ENCODE data around the gene CDH13. TPM values are rescaled to one million over a fixed set of nuclear protein-coding genes. Genes with fewer than 3 reads are reported as not detected.

CDH13 gene
- total and polyA plus RNA-seq, 12 donors = 0.86 to 30.6 (median 2.4) TPM

- Histone ChIP-seq H3K27me3 (no peaks in the 10 kb centered on the region), H3K4me1 (replicated peaks in 1 of 2) (no peaks in the 10 kb centered on the region), H3K9me3 (replicated peaks in 1 of 3) (no peaks in the 10 kb centered on the region), H3K4me3 (no peak overlapping the region), H3K36me3 (replicated peaks in 1 of 2) (no peaks in the 10 kb centered on the region), H3K27ac (no peak overlapping the region)
- intact Hi-C loops (cut with DNase I) = no loop called here
- no peak for TF ChIP-seq POLR2A (IDR thresholded peaks at IDR 0.05)
- TF ChIP-seq, protein P1, sequence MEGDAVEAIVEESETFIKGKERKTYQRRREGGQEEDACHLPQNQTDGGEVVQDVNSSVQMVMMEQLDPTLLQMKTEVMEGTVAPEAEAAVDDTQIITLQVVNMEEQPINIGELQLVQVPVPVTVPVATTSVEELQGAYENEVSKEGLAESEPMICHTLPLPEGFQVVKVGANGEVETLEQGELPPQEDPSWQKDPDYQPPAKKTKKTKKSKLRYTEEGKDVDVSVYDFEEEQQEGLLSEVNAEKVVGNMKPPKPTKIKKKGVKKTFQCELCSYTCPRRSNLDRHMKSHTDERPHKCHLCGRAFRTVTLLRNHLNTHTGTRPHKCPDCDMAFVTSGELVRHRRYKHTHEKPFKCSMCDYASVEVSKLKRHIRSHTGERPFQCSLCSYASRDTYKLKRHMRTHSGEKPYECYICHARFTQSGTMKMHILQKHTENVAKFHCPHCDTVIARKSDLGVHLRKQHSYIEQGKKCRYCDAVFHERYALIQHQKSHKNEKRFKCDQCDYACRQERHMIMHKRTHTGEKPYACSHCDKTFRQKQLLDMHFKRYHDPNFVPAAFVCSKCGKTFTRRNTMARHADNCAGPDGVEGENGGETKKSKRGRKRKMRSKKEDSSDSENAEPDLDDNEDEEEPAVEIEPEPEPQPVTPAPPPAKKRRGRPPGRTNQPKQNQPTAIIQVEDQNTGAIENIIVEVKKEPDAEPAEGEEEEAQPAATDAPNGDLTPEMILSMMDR (IDR thresholded peaks at IDR 0.05) = no peak
- 66 to 78% (median 68%) methylated on average over 6 of the region's 6 CpGs for WGBS, 4 donors
- no peak for DNase-seq
Observed at GRCh38 chr16:83623892-83624291, 997.1 kb downstream of the CDH13 start.

DNA sequence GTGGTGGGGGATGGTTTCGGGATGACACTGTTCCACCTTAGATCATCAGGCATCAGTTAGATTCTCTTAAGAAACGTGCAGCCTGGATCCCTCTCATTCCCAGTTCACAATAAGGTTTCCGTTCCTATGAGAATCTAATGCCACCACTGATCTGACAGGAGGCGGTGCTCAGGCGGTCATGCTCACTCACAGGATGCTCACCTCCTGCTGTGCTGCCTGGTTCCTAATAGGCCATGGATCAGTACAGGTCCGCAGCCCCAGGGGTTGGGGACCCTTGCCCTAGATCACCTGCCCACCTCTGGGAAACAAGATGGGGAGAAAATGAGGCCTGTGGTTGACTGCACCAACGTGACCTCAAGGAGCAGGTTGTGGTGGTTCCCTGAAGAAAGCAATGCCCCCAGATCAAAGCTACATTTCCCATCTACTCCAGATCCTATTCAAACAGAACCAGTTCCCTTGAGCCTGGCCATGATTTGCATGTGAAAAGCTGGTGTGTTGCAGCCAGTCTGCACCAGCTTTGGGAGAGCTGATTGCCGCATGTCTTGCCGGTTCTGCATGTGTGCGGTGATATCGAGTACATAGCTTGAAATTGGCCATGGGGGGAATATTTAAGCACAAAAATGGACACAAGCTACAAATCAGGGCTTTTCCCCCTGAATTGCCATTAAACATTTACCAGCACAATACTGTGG lies 997.8 kb downstream of the CDH13 start:
- H3K27ac ChIP-seq = no peak overlapping the region
- H3K27me3 ChIP-seq = no peaks in the 10 kb centered on the region
- no peak for TF ChIP-seq POLR2A (IDR thresholded peaks at IDR 0.05)
- TF ChIP-seq, protein P1 (IDR thresholded peaks at IDR 0.05) = no peak
- H3K9me3 ChIP-seq (replicated peaks in 1 of 3) = no peaks in the 10 kb centered on the region
- intact Hi-C loops (cut with DNase I) = no loop called here
- no peak overlapping the region for H3K4me3 ChIP-seq
- no peaks in the 10 kb centered on the region for H3K4me1 ChIP-seq (replicated peaks in 1 of 2)
- H3K36me3 ChIP-seq (replicated peaks in 1 of 2) = no peaks in the 10 kb centered on the region
- WGBS, 4 donors = 78 to 83% (median 83%) methylated on average over 10 to 11 of the region's 11 CpGs
- DNase-seq = no peak

- Histone ChIP-seq H3K27ac (no peak overlapping the region), H3K4me1 (replicated peaks in 1 of 2) (no peaks in the 10 kb centered on the region), H3K9me3 (replicated peaks in 1 of 3) (no peaks in the 10 kb centered on the region), H3K27me3 (no peaks in the 10 kb centered on the region), H3K4me3 (no peak overlapping the region), H3K36me3 (replicated peaks in 1 of 2) (no peaks in the 10 kb centered on the region)
- TF ChIP-seq, protein P1 (IDR thresholded peaks at IDR 0.05) = no peak
- TF ChIP-seq POLR2A (IDR thresholded peaks at IDR 0.05) = no peak
- no peak for DNase-seq
- 87 to 91% (median 89%) methylated on average over 13 of the region's 13 CpGs for WGBS, 4 donors
- intact Hi-C loops (cut with DNase I) = no loop called here
Observed at GRCh38 chr16:83626204-83626603, 999.4 kb downstream of the CDH13 start.

GRCh38 chr16:83626676-83627075 lies 999.9 kb downstream of the CDH13 start:
- WGBS, 4 donors = 82 to 88% (median 87%) methylated on average over 13 of the region's 13 CpGs
- no peaks in the 10 kb centered on the region for H3K27me3 ChIP-seq
- H3K27ac ChIP-seq = no peak overlapping the region
- H3K4me3 ChIP-seq = no peak overlapping the region
- TF ChIP-seq, protein P1 (IDR thresholded peaks at IDR 0.05) = no peak
- TF ChIP-seq POLR2A (IDR thresholded peaks at IDR 0.05) = no peak
- no peaks in the 10 kb centered on the region for H3K4me1 ChIP-seq (replicated peaks in 1 of 2)
- H3K9me3 ChIP-seq (replicated peaks in 1 of 3) = no peaks in the 10 kb centered on the region
- intact Hi-C loops (cut with DNase I) = no loop called here
- H3K36me3 ChIP-seq (replicated peaks in 1 of 2) = no peaks in the 10 kb centered on the region
- DNase-seq = no peak

Data from adrenal gland (tissue), 12 donors.